ENCODE results near the gene TXN2. TPM values are rescaled to one million over a fixed set of nuclear protein-coding genes. Genes with fewer than 3 reads are reported as not detected.
"Not testable (repeated sequence)": the region's sequence is repeated elsewhere in the genome, so short reads cannot be mapped to it uniquely, and the experiment has no call there.

TXN2 gene
- total RNA-seq, 1 donor from 2014 or later = 54.2 TPM

- no peaks in the 10 kb centered on the region for H3K36me3 ChIP-seq
- H3K4me3 ChIP-seq = no peak overlapping the region
- TF ChIP-seq, protein P1, sequence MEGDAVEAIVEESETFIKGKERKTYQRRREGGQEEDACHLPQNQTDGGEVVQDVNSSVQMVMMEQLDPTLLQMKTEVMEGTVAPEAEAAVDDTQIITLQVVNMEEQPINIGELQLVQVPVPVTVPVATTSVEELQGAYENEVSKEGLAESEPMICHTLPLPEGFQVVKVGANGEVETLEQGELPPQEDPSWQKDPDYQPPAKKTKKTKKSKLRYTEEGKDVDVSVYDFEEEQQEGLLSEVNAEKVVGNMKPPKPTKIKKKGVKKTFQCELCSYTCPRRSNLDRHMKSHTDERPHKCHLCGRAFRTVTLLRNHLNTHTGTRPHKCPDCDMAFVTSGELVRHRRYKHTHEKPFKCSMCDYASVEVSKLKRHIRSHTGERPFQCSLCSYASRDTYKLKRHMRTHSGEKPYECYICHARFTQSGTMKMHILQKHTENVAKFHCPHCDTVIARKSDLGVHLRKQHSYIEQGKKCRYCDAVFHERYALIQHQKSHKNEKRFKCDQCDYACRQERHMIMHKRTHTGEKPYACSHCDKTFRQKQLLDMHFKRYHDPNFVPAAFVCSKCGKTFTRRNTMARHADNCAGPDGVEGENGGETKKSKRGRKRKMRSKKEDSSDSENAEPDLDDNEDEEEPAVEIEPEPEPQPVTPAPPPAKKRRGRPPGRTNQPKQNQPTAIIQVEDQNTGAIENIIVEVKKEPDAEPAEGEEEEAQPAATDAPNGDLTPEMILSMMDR (IDR thresholded peaks at IDR 0.05) = no peak
- ATAC-seq (no peak), DNase-seq (no peak)
- peak overlapping the region; percentile 58 for H3K27ac ChIP-seq
- peaks cover 54% of the 10 kb centered on the region for H3K4me1 ChIP-seq
- no peaks in the 10 kb centered on the region for H3K9me3 ChIP-seq
- intact Hi-C loops (cut with DNase I) = loop anchor here (5.0 kb wide), 1 partner anchor 134 kb away; no protein-coding TSS in a partner anchor
- no peaks in the 10 kb centered on the region for H3K27me3 ChIP-seq
Observed at GRCh38 chr22:36456464-36456845, 25.0 kb downstream of the TXN2 start.

GRCh38 chr22:36455571-36456463 is 25.6 kb downstream of the TXN2 start:
- Histone ChIP-seq H3K27ac (peak overlapping the region; percentile 90), H3K4me3 (peak overlapping the region; percentile 61), H3K4me1 (peaks cover 60% of the 10 kb centered on the region), H3K9me3 (no peaks in the 10 kb centered on the region), H3K36me3 (no peaks in the 10 kb centered on the region), H3K27me3 (no peaks in the 10 kb centered on the region)
- TF ChIP-seq, protein P1 (IDR thresholded peaks at IDR 0.05) = no peak
- ATAC-seq (peak; percentile 1), DNase-seq (no peak)
- intact Hi-C loops (cut with DNase I) = loop anchor here (5.0 kb wide), 1 partner anchor 134 kb away; no protein-coding TSS in a partner anchor

DNA sequence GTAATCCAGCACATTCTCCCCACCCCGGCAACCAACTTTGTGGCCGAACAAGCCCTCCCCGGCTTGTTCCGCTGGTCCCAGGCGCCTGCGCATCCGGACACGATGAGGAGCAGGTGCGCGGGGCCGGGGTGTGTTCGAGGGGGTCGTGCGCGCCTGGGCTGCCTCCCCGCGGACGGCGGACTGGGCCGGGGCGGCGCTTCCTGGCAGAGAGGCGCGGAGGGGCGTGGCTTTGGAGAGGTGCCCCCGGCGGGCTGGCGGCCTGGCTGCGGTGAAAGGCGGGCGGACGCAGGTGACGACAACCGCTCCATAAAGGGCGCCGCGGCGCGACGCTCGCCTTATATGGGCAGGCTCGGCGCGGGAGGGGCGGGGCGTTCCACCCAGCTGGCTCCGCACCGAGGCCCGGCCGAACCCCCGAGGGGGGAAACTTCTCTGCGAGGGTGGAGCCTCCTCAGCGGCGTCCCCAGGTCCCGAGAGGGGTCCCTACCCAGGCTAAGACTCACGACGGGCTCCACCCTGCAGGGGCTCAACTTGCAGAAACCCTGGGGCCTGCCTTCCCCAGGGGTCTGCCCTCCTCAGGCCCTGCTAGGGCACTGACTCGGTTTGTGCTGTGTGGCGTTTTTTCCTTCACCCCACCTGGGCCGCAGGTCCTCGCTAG is 26.4 kb downstream of the TXN2 start:
- Histone ChIP-seq H3K4me1 (peaks cover 65% of the 10 kb centered on the region), H3K9me3 (no peaks in the 10 kb centered on the region), H3K36me3 (no peaks in the 10 kb centered on the region), H3K27ac (peak overlapping the region; percentile 90), H3K4me3 (peak overlapping the region; percentile 61), H3K27me3 (no peaks in the 10 kb centered on the region)
- intact Hi-C loops (cut with DNase I) = loop anchor here (5.0 kb wide), 1 partner anchor 133 kb away; no protein-coding TSS in a partner anchor
- peak; percentile 88 for ATAC-seq
- TF ChIP-seq, protein P1 (IDR thresholded peaks at IDR 0.05) = no peak
- DNase-seq = peak; percentile 97

DNA sequence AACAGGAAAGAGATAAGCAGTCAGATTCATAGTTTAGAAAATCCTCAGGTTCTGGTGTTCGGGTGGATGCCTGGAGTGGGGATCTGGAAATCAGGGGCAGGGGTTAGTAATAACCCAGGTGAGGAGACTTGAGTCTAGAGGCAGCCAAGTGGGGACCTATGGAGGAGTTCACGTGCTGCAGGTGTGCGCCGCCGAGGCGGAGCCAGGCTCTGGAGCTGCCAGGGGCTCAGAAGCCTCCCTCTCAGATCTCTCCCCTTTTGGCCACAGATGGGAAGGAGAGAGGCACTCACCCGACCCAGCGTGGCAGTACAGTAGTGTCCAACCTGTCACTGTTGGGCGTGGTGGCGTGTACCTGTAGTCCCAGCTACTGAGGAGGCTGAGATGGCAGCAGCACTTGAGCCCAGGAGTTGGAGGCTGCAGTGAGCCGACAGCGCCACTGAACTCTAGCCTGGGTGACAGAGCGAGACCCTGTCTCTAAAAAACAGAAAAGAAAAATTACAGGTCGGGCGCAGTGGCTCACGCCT is 27.5 kb downstream of the TXN2 start:
- H3K27ac ChIP-seq = peak overlapping the region; percentile 90
- peak overlapping the region; percentile 61 for H3K4me3 ChIP-seq
- TF ChIP-seq, protein P1 (IDR thresholded peaks at IDR 0.05) = no peak
- ATAC-seq = no peak
- DNase-seq = no peak
- H3K36me3 ChIP-seq = no peaks in the 10 kb centered on the region
- no peaks in the 10 kb centered on the region for H3K27me3 ChIP-seq
- intact Hi-C loops (cut with DNase I) = no loop called here
- no peaks in the 10 kb centered on the region for H3K9me3 ChIP-seq
- H3K4me1 ChIP-seq = peaks cover 76% of the 10 kb centered on the region

- H3K4me3 ChIP-seq; H3K36me3 ChIP-seq; ATAC-seq; DNase-seq; H3K9me3 ChIP-seq; intact Hi-C loops (cut with DNase I); H3K27me3 ChIP-seq: not testable (repeated sequence)
- peak overlapping the region; percentile 90 for H3K27ac ChIP-seq
- H3K4me1 ChIP-seq = peaks cover 74% of the 10 kb centered on the region
Observed at GRCh38 chr22:36452978-36453607, 28.3 kb downstream of the TXN2 start.
